ENCODE data around the gene PRTG. TPM values are rescaled to one million over a fixed set of nuclear protein-coding genes. Genes with fewer than 3 reads are reported as not detected.

The PRTG gene
- total RNA-seq, 4 donors from 2014 or later = 0.05 to 2.0 (median 0.65) TPM

- intact Hi-C loops (cut with DNase I; ENCODE audit: low total_unique reads) = no loop called here
- Histone ChIP-seq H3K27ac (peak overlapping the region; percentile 88 to 97 (median 94)), H3K9me3 (no peaks in the 10 kb centered on the region), H3K36me3 (no peaks in the 10 kb centered on the region), H3K27me3 (no peaks in the 10 kb centered on the region), H3K4me3 (no peak overlapping the region), H3K4me1 (peaks cover 22 to 24% of the 10 kb centered on the region in 2 donors)
- in situ Hi-C loops (cut with MboI; ENCODE audit: low sequenced_read_pairs in 4 of 4) = loop anchor here in 2 of 4 donors (5.0 to 25.0 kb wide), 3 partner anchors 50 to 275 kb away; partner anchors contain the start of gene PYGO1 (in 1 of the 2)
- ATAC-seq = peak in 1 of 2 donors; percentile 13
- no peak for TF ChIP-seq CTCF (IDR thresholded peaks at IDR 0.05 in 4 of 5, conservative IDR thresholded peaks at IDR 0.05 in 1 of 5)
- TF ChIP-seq POLR2A (IDR thresholded peaks at IDR 0.05) = no peak
- DNase-seq = no peak
Measured at GRCh38 chr15:55637086-55637485, 105.9 kb downstream of the PRTG start.

- Histone ChIP-seq H3K27me3 (no peaks in the 10 kb centered on the region), H3K27ac (peak overlapping the region; percentile 88 to 97 (median 94)), H3K4me3 (no peak overlapping the region), H3K9me3 (no peaks in the 10 kb centered on the region), H3K36me3 (no peaks in the 10 kb centered on the region), H3K4me1 (peaks cover 42 to 47% of the 10 kb centered on the region in 2 donors)
- intact Hi-C loops (cut with DNase I; ENCODE audit: low total_unique reads) = loop anchor here (5.0 kb wide), 3 partner anchors 226 to 274 kb away; partner anchors contain the start of genes CCPG1 and PIERCE2
- ATAC-seq (no peak), DNase-seq (no peak)
- no peak for TF ChIP-seq POLR2A (IDR thresholded peaks at IDR 0.05)
- TF ChIP-seq CTCF (IDR thresholded peaks at IDR 0.05 in 4 of 5, conservative IDR thresholded peaks at IDR 0.05 in 1 of 5) = no peak
- in situ Hi-C loops (cut with MboI; ENCODE audit: low sequenced_read_pairs in 4 of 4) = loop anchor here in 2 of 4 donors (25.0 kb wide), 1 partner anchor 279 kb away; no protein-coding TSS in a partner anchor
Measured at GRCh38 chr15:55633731-55634130, 109.2 kb downstream of the PRTG start.

GRCh38 chr15:55632434-55632833 lies 110.5 kb downstream of the PRTG start:
- H3K27me3 ChIP-seq = no peaks in the 10 kb centered on the region
- no peak overlapping the region for H3K4me3 ChIP-seq
- intact Hi-C loops (cut with DNase I; ENCODE audit: low total_unique reads) (loop anchor here (5.0 kb wide), 3 partner anchors 225 to 275 kb away; partner anchors contain the start of genes CCPG1 and PIERCE2), in situ Hi-C loops (cut with MboI; ENCODE audit: low sequenced_read_pairs in 4 of 4) (loop anchor here in 2 of 4 donors (25.0 kb wide), 1 partner anchor 280 kb away; no protein-coding TSS in a partner anchor)
- no peak for TF ChIP-seq POLR2A (IDR thresholded peaks at IDR 0.05)
- TF ChIP-seq CTCF (IDR thresholded peaks at IDR 0.05 in 4 of 5, conservative IDR thresholded peaks at IDR 0.05 in 1 of 5) = no peak
- ATAC-seq = no peak
- H3K36me3 ChIP-seq = no peaks in the 10 kb centered on the region
- H3K4me1 ChIP-seq = peaks cover 42 to 49% of the 10 kb centered on the region in 2 donors
- peak overlapping the region; percentile 88 to 97 (median 94) for H3K27ac ChIP-seq
- DNase-seq = no peak
- no peaks in the 10 kb centered on the region for H3K9me3 ChIP-seq

- H3K27me3 ChIP-seq = no peaks in the 10 kb centered on the region
- no peaks in the 10 kb centered on the region for H3K9me3 ChIP-seq
- no peak overlapping the region for H3K4me3 ChIP-seq
- DNase-seq = peak; percentile 89 to 90
- TF ChIP-seq CTCF (IDR thresholded peaks at IDR 0.05 in 4 of 5, conservative IDR thresholded peaks at IDR 0.05 in 1 of 5) = no peak
- TF ChIP-seq POLR2A (IDR thresholded peaks at IDR 0.05) = peak in 1 of 2 donors; percentile 78
- H3K4me1 ChIP-seq = peaks cover 34 to 44% of the 10 kb centered on the region in 2 donors
- H3K36me3 ChIP-seq = no peaks in the 10 kb centered on the region
- ATAC-seq = peak; percentile 85 to 89
- intact Hi-C loops (cut with DNase I; ENCODE audit: low total_unique reads) = loop anchor here (5.0 kb wide), 3 partner anchors 224 to 276 kb away; partner anchors contain the start of genes CCPG1 and PIERCE2
- in situ Hi-C loops (cut with MboI; ENCODE audit: low sequenced_read_pairs in 4 of 4) = loop anchor here in 2 of 4 donors (25.0 kb wide), 1 partner anchor 281 kb away; no protein-coding TSS in a partner anchor
- H3K27ac ChIP-seq = peak overlapping the region; percentile 88 to 97 (median 94)
Measured at GRCh38 chr15:55630858-55631257, 112.1 kb downstream of the PRTG start.
